ENCODE measurements around the gene FBXW2. TPM values are rescaled to one million over a fixed set of nuclear protein-coding genes. Genes with fewer than 3 reads are reported as not detected.

FBXW2 gene
- total and polyA plus RNA-seq, 12 donors, result 9.2 to 86.8 (median 48.0) TPM

DNA sequence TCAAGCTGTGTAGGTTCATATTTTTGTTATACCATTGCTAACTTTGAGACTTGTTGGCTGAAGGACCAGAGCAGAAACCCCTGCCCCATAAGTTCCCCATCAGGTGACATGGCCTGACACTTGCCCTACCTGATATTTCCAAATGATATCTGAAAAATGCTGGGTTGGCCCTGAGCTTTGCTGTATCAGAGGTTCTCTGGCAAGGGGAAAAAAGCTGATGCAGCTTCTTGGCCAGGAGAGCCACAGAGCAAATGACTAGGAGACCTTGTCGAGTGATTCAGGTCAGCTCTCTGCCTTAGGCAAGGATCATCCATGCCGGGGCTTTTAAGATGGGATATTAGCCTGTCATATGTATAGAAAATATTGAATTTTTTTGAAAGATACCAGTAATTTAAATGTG, 76.0 kb downstream of the FBXW2 start:
- intact Hi-C loops (cut with DNase I), result no loop called here
- Histone ChIP-seq H3K9me3 (replicated peaks in 1 of 3) (no peaks in the 10 kb centered on the region), H3K27me3 (no peaks in the 10 kb centered on the region), H3K27ac (peak overlapping the region in 3 of 5 donors; percentile 43 to 90 (median 73)), H3K4me3 (no peak overlapping the region), H3K36me3 (replicated peaks in 1 of 2) (no peaks in the 10 kb centered on the region), H3K4me1 (replicated peaks in 1 of 2) (peaks cover 7 to 26% of the 10 kb centered on the region in 2 donors)
- peak; percentile 61 to 80 (median 68) for DNase-seq
- 39 to 61% (median 50%) methylated on average over 2 of the region's 2 CpGs for WGBS, 4 donors
- TF ChIP-seq POLR2A (IDR thresholded peaks at IDR 0.05), result no peak
- TF ChIP-seq, protein P1, sequence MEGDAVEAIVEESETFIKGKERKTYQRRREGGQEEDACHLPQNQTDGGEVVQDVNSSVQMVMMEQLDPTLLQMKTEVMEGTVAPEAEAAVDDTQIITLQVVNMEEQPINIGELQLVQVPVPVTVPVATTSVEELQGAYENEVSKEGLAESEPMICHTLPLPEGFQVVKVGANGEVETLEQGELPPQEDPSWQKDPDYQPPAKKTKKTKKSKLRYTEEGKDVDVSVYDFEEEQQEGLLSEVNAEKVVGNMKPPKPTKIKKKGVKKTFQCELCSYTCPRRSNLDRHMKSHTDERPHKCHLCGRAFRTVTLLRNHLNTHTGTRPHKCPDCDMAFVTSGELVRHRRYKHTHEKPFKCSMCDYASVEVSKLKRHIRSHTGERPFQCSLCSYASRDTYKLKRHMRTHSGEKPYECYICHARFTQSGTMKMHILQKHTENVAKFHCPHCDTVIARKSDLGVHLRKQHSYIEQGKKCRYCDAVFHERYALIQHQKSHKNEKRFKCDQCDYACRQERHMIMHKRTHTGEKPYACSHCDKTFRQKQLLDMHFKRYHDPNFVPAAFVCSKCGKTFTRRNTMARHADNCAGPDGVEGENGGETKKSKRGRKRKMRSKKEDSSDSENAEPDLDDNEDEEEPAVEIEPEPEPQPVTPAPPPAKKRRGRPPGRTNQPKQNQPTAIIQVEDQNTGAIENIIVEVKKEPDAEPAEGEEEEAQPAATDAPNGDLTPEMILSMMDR (IDR thresholded peaks at IDR 0.05), result no peak

DNA sequence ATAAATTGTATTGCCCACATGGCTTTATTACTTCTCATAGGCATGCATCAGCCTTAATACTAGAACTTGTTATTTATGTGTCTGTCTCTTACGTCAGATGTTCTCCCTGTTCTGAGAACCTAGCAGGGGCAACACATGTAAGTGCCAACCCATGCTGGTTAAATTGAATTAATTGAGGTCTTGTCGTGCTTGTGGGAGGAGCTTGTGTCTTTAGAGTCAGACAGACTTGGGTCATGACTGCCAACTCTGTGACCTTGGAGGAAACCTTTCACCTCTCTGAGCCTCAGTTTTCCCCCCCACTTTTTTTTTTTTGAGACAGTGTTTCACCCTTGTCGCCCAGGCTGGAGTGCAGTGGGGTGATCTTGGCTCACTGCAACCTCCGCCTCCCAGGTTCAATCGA, 76.7 kb downstream of the FBXW2 start:
- intact Hi-C loops (cut with DNase I), result no loop called here

DNA sequence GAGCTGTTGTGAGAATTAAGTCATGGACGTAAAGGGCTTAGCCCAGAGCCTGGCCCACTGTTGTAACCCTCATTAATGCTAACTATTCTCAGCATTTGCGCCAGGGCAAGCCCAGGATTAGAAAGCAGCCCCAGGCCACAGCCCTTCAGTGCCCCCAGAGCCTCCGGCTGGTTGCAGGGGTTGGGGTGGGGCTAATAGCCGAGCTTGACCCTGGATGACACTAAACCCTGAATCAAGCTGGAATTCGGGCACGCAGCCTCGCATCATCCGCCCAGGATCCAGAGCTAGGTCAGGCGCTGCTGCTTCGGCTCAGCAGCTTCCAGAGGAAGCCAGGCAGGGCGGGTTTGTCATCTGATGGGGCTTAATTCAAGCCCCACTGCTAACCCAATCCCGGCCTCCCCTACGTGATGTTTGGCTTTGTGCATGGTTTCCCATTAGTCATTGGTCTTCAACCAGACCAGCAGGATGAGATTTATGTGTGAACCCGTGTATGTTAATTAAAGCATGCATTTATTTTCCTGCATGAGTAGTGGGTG, 77.8 kb downstream of the FBXW2 start:
- peak overlapping the region in 1 of 4 donors; percentile 76 for H3K4me3 ChIP-seq
- TF ChIP-seq POLR2A (IDR thresholded peaks at IDR 0.05), result peak in 1 of 2 donors; percentile 55
- TF ChIP-seq, protein P1 (IDR thresholded peaks at IDR 0.05), result no peak
- H3K9me3 ChIP-seq (replicated peaks in 1 of 3), result no peaks in the 10 kb centered on the region
- 27 to 34% (median 30%) methylated on average over 3 to 14 of the region's 14 CpGs for WGBS, 4 donors
- peak overlapping the region; percentile 63 to 90 (median 79) for H3K27ac ChIP-seq
- H3K27me3 ChIP-seq, result no peaks in the 10 kb centered on the region
- peak; percentile 58 to 87 (median 82) for DNase-seq
- peaks cover 15 to 43% of the 10 kb centered on the region in 2 donors for H3K4me1 ChIP-seq (replicated peaks in 1 of 2)
- intact Hi-C loops (cut with DNase I), result no loop called here
- no peaks in the 10 kb centered on the region for H3K36me3 ChIP-seq (replicated peaks in 1 of 2)

More for the DNA sequence above, 76.7 kb downstream of the FBXW2 start:
- peak in 1 of 7 donors; percentile 62 for DNase-seq
- Histone ChIP-seq H3K27ac (peak overlapping the region in 3 of 5 donors; percentile 43 to 90 (median 73)), H3K36me3 (replicated peaks in 1 of 2) (no peaks in the 10 kb centered on the region), H3K27me3 (no peaks in the 10 kb centered on the region), H3K9me3 (replicated peaks in 1 of 3) (no peaks in the 10 kb centered on the region), H3K4me1 (replicated peaks in 1 of 2) (peaks cover 7 to 33% of the 10 kb centered on the region in 2 donors), H3K4me3 (no peak overlapping the region)
- TF ChIP-seq, protein P1 (IDR thresholded peaks at IDR 0.05), result no peak
- no peak for TF ChIP-seq POLR2A (IDR thresholded peaks at IDR 0.05)
- 65 to 79% (median 73%) methylated on average over 5 of the region's 5 CpGs for WGBS, 4 donors

DNA sequence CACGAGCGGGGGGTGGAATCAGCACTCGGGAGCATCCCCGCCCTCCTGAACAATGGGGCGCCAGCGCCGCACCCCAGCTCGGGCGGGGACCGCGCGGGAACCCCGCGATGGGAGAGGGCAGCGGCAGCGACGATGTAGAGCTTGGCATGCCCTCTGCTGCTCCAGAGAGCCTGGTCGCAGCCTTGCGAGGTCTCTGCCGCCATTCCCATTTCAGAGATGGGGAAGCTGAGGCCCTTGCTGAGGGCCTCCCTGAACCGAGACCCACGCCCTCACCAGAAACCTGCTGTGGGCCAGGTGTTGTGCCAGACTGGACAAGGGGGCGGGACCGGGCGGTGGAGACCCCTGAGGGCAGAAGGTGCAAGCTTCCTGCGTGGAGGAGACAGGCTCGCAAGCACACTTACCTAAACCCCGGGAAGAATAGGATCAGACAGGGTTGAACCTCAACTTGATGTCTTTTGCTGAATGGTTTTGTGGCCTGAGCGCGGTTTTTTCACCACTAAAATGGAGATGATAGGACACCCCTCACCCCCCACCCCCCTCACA, 78.3 kb downstream of the FBXW2 start:
- intact Hi-C loops (cut with DNase I), result no loop called here
- peak in 3 of 7 donors; percentile 40 to 68 (median 53) for DNase-seq

More for the DNA sequence above, 78.3 kb downstream of the FBXW2 start:
- Histone ChIP-seq H3K9me3 (replicated peaks in 1 of 3) (no peaks in the 10 kb centered on the region), H3K36me3 (replicated peaks in 1 of 2) (no peaks in the 10 kb centered on the region), H3K27ac (peak overlapping the region; percentile 63 to 90 (median 79)), H3K4me3 (peak overlapping the region in 3 of 4 donors; percentile 45 to 76 (median 51)), H3K27me3 (no peaks in the 10 kb centered on the region), H3K4me1 (replicated peaks in 1 of 2) (peaks cover 15 to 45% of the 10 kb centered on the region in 2 donors)
- TF ChIP-seq, protein P1 (IDR thresholded peaks at IDR 0.05), result no peak
- no peak for TF ChIP-seq POLR2A (IDR thresholded peaks at IDR 0.05)
- 10 to 30% (median 11%) methylated on average over 7 to 30 of the region's 30 CpGs for WGBS, 4 donors

All from adrenal gland (tissue), 12 donors.